ENCODE results near the gene MSRB1. TPM values are rescaled to one million over a fixed set of nuclear protein-coding genes. Genes with fewer than 3 reads are reported as not detected.
"Not testable (repeated sequence)": the region's sequence is repeated elsewhere in the genome, so short reads cannot be mapped to it uniquely, and the experiment has no call there.

Gene MSRB1
- total RNA-seq, 1 donor, result 14.3 TPM

DNA sequence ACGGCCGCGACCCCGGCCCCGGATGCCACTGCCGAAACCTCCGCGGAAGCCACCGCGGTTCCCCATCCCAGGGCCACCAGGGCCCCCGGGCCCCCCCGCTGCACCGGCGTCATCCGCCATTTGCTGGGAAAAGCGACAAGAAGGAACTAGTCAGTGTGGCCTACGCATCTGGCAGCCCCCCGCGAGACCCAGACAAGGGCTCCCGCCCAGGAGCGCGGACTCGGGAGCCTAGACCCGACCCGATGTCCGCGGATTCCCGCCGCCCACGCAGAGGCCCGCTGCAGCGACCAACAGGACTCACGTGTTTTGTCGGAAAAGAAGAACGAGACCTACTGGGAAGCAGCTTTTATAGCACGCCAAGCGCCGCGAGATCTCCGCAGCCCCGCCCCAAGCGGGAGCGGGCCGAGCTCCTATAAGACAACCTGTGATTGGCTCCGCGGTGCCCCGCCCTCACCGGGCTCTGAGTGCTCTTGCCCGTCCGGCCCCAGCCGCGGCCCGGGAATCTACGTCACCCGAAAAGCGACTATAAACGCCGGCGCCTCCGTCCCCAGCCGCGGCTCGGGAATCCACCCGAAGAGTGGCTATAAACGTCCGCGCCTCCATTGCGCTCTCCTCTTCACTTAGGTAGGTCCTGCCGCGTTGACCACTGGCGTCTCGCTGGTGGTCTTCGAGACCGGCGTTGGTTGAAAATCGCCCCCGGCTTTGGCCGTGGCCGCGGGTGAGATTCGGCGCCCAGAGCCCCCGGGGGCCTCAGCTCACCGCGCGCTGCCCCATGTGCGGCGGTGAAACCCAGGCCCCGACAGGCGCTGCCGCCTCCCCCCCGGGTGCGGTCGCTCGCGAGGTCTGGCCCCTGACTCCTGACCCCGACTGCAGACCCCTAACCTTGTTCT is 21.8 kb upstream of the MSRB1 start, which contains the start of gene RPS2:
RPS2 (minus strand) TSS at position 321 of the 890 bp plus-strand sequence; CDS start at position 120, 201 bp downstream.
- H3K4me3 ChIP-seq (ENCODE audit: low read depth, low read length), result peak within 1 kb of the TSS; percentile 92
- TF ChIP-seq, protein P1, sequence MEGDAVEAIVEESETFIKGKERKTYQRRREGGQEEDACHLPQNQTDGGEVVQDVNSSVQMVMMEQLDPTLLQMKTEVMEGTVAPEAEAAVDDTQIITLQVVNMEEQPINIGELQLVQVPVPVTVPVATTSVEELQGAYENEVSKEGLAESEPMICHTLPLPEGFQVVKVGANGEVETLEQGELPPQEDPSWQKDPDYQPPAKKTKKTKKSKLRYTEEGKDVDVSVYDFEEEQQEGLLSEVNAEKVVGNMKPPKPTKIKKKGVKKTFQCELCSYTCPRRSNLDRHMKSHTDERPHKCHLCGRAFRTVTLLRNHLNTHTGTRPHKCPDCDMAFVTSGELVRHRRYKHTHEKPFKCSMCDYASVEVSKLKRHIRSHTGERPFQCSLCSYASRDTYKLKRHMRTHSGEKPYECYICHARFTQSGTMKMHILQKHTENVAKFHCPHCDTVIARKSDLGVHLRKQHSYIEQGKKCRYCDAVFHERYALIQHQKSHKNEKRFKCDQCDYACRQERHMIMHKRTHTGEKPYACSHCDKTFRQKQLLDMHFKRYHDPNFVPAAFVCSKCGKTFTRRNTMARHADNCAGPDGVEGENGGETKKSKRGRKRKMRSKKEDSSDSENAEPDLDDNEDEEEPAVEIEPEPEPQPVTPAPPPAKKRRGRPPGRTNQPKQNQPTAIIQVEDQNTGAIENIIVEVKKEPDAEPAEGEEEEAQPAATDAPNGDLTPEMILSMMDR (IDR thresholded peaks at IDR 0.05; ENCODE audit: insufficient read depth, low read length), result no peak
- DNase-seq (ENCODE audit: low read depth), result peak; percentile 99

DNA sequence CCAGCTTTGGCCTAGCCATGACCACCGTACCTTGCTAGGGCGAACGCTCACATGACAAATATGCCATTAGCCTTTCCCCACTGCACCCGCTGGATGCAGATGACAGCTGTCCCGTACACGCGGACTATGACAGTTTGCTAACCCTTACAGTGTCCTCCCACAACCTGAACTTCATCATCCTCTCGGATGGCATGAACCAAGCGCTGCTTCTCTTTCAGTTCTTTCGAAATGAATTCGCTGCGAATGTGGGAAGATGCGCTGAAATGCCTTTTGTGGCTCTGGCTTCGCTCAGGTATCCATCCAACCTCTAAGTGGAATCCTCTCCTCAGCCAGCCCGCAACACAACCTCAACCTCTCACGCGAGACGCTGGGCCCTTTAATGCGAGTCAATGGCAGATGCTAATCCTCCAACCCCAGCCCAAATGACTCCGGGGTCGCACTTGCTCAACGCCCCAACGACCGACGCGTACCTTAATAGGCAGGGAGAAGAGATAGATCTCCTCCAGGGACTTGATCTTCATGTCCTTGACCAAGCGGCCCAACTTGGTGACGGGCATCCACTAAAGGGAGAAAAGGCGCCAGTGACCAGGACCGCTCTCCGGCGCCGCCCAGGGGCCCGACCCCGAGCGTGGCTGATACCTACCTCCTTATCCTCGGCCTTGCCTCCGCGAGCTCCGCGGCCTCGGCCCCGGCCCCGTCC is 21.0 kb upstream of the MSRB1 start:
- TF ChIP-seq, protein P1 (IDR thresholded peaks at IDR 0.05; ENCODE audit: insufficient read depth, low read length), result no peak
- peak; percentile 42 for DNase-seq (ENCODE audit: low read depth)
- H3K4me3 ChIP-seq (ENCODE audit: low read depth, low read length), result peak overlapping the region; percentile 85

GRCh38 chr16:1962161-1963153 is 19.5 kb upstream of the MSRB1 start:
- DNase-seq (ENCODE audit: low read depth), result not testable (repeated sequence)
- peak overlapping the region; percentile 44 for H3K4me3 ChIP-seq (ENCODE audit: low read depth, low read length)

DNA sequence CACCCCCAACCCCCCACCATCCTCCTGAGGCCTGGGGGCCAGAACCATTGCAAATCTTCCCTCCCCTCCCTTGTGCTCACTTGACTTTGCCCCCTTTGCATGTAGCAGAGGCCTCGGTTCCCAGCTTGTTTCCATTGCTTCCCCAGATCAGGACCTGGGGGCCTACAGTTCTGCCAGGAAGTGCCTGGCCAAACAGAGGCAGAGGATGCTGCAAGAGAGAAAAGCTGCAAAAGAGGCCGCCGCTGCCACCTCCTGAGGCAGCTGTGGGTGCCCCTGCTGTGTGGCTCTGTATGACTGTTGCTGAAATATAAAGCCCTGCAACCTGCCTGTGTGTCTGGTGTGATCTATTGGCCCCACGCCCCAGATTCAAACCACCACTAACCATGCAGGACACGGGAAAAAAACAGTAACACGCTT is 18.7 kb upstream of the MSRB1 start:
- DNase-seq (ENCODE audit: low read depth), result no peak
- TF ChIP-seq, protein P1 (IDR thresholded peaks at IDR 0.05; ENCODE audit: insufficient read depth, low read length), result no peak
- no peak overlapping the region for H3K4me3 ChIP-seq (ENCODE audit: low read depth, low read length)

GRCh38 chr16:1960665-1961630 is 17.9 kb upstream of the MSRB1 start:
- TF ChIP-seq, protein P1 (IDR thresholded peaks at IDR 0.05; ENCODE audit: insufficient read depth, low read length), result no peak
- peak; percentile 43 for DNase-seq (ENCODE audit: low read depth)
- peak overlapping the region; percentile 85 for H3K4me3 ChIP-seq (ENCODE audit: low read depth, low read length)

GRCh38 chr16:1959269-1960039 is 16.5 kb upstream of the MSRB1 start, which contains the start of gene NDUFB10:
NDUFB10 (plus strand) TSS chr16:1959538; CDS start chr16:1959625, 87 bp downstream.
- TF ChIP-seq, protein P1 (IDR thresholded peaks at IDR 0.05; ENCODE audit: insufficient read depth, low read length), result peak; percentile 40
- peak; percentile 89 for DNase-seq (ENCODE audit: low read depth)
- peak within 1 kb of the TSS; percentile 85 for H3K4me3 ChIP-seq (ENCODE audit: low read depth, low read length)
